Measurements from ENCODE around the gene CAMTA1.
"Not testable (repeated sequence)": the region's sequence is repeated elsewhere in the genome, so short reads cannot be mapped to it uniquely, and the experiment has no call there.

Gene CAMTA1, protein sequence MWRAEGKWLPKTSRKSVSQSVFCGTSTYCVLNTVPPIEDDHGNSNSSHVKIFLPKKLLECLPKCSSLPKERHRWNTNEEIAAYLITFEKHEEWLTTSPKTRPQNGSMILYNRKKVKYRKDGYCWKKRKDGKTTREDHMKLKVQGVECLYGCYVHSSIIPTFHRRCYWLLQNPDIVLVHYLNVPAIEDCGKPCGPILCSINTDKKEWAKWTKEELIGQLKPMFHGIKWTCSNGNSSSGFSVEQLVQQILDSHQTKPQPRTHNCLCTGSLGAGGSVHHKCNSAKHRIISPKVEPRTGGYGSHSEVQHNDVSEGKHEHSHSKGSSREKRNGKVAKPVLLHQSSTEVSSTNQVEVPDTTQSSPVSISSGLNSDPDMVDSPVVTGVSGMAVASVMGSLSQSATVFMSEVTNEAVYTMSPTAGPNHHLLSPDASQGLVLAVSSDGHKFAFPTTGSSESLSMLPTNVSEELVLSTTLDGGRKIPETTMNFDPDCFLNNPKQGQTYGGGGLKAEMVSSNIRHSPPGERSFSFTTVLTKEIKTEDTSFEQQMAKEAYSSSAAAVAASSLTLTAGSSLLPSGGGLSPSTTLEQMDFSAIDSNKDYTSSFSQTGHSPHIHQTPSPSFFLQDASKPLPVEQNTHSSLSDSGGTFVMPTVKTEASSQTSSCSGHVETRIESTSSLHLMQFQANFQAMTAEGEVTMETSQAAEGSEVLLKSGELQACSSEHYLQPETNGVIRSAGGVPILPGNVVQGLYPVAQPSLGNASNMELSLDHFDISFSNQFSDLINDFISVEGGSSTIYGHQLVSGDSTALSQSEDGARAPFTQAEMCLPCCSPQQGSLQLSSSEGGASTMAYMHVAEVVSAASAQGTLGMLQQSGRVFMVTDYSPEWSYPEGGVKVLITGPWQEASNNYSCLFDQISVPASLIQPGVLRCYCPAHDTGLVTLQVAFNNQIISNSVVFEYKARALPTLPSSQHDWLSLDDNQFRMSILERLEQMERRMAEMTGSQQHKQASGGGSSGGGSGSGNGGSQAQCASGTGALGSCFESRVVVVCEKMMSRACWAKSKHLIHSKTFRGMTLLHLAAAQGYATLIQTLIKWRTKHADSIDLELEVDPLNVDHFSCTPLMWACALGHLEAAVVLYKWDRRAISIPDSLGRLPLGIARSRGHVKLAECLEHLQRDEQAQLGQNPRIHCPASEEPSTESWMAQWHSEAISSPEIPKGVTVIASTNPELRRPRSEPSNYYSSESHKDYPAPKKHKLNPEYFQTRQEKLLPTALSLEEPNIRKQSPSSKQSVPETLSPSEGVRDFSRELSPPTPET (N-terminal part only)

DNA sequence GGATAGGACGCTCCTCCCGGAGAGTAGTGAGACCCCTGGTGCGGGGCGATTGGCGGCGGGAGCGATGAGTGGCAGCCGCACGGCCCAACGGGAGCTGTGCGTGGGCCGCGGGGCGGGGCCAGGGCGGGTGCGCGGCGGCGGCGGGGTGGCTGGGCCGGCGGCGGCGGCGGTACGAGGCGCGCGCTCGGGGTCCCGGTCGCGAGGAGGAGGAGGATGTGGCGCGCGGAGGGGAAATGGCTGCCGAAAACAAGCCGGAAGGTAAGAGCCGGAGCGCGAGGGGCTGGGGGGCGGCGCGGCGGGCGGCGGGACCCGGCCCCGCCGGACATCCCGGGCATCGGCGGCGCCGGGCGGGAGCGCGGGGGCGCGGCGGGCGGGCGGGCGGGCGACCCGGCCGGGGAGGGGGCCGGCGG, at the start of gene CAMTA1:
TSS of gene CAMTA1 (plus strand) at position 137 of the 410 bp plus-strand sequence. CDS start at position 214, 77 bp downstream.
- peak within 1 kb of the TSS; percentile 82 for H3K4me3 ChIP-seq (ENCODE audit: low read depth, low read length)
- no peak for TF ChIP-seq CTCF (conservative IDR thresholded peaks at IDR 0.05; ENCODE audit: low read depth, low read length)
- no peak for DNase-seq (ENCODE audit: low read depth)

- no peak for DNase-seq (ENCODE audit: low read depth)
- no peak for TF ChIP-seq CTCF (conservative IDR thresholded peaks at IDR 0.05; ENCODE audit: low read depth, low read length)
- no peak overlapping the region for H3K4me3 ChIP-seq (ENCODE audit: low read depth, low read length)
These were observed 46.1 kb upstream of the CAMTA1 start for GRCh38 chr1:6738987-6739676.

- H3K4me3 ChIP-seq (ENCODE audit: low read depth, low read length); DNase-seq (ENCODE audit: low read depth): not testable (repeated sequence)
These were observed 42.5 kb upstream of the CAMTA1 start for GRCh38 chr1:6742676-6743188.

DNA sequence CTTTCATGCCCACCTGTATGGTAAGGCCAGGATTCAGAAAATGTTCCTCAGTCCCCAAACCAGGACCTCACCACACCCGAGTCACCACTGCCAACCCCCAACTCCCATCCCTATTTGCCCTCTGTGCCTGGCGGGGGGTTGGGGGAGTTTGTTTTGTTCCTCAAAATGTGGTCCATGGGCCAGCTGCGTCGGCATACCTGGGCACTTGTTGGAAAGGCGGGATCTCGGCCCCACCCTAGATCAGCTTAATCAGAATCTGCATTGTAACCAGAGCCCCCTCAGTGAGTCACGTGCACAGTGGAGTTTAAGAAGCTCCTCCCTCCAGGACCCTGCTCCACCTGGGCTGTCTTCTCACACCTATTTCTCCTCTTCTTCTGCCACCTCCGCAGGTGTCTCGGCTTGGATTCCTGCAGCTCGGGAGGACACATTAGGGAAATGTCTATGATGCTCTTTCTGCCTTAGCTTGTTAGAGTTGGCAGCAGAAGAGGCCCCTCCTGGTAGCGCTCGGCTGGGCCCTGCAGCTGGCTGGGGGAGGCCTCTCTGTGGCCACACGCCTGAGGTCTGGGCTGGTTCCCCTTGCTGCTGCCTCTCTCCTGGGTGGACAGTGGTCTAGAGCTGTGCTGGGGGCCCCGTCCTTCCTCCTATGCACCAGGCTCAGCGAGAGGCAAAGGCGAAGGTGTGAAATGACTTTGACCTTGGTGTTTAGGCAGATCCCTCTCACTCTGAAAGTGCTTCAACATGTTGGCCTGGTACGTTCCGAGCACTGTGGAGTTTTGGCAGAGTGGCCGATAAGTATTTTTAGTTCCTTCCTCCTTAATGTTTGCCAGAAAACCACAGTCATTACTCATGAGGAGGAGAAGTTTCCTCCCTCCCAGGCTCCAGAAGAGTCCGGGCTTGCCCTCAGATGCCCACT, 41.8 kb upstream of the CAMTA1 start:
- TF ChIP-seq CTCF (conservative IDR thresholded peaks at IDR 0.05; ENCODE audit: low read depth, low read length) = no peak
- DNase-seq (ENCODE audit: low read depth) = peak; percentile 68
- H3K4me3 ChIP-seq (ENCODE audit: low read depth, low read length) = no peak overlapping the region

DNA sequence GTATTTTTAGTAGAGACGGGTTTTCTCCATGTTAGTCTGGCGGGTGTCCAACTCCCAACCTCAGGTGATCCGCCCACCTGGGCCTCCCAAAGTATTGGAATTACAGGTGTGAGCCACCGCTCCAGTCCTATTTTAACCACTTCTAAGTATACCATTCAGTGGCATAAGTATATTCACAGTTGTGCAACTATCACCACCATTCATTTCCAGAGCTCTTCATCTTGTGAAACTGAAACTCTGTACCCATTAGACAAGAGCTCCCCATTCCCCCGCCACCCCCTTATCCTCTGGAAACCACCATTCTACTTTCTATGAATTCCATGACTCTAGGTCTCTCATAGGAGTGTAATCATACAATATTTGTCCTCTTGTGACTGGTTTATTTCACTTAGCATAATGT, 40.2 kb upstream of the CAMTA1 start:
- TF ChIP-seq CTCF (conservative IDR thresholded peaks at IDR 0.05; ENCODE audit: low read depth, low read length) = no peak
- no peak for DNase-seq (ENCODE audit: low read depth)

DNA sequence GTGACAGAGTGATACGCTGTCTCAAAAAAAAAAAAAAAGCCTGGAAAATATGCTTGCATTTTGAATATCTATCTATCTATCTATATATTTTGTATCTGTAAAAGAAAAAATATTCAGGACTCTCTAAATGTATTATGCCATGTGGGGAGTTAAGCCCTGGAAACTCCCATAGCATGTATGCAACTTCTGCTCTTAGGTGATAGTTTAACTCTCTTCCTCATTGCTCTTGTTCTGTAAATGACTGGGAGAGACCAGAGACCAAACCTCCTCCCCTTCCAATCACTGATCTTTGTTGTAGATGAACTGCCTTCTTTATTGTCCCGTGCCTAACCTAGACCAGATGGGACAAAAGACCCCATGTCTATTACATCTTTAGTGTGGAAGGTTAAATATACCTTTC, 37.6 kb upstream of the CAMTA1 start:
- H3K4me3 ChIP-seq (ENCODE audit: low read depth, low read length) = no peak overlapping the region
- TF ChIP-seq CTCF (conservative IDR thresholded peaks at IDR 0.05; ENCODE audit: low read depth, low read length) = no peak
- no peak for DNase-seq (ENCODE audit: low read depth)

More for the DNA sequence above, 40.2 kb upstream of the CAMTA1 start:
- no peak overlapping the region for H3K4me3 ChIP-seq (ENCODE audit: low read depth, low read length)

All from choroid plexus epithelial cell (primary cell).